Stimulated activated naive B cell treated with anti-CD40 and anti-IgM and Interleukin-4, amounts not matched to agents 10 μg/mL and 1 μg/mL and 100 μg/mL, for 72 hours (primary cell): ENCODE results near the gene SRM.
A peak's percentile ranks its signal among the peaks of the same experiment; 100 is the strongest.
"Not testable (repeated sequence)": the region's sequence is repeated elsewhere in the genome, so short reads cannot be mapped to it uniquely, and the experiment has no call there.

ENCODE experiments used
- ATAC-seq, 2 donors: fragments of 150-1000 bp; cut with Tn5 transposase; replicated peaks; 2 replicates each; pipeline ENCODE4 v1.10.0; 2021; ENCODE audit warnings: moderate library complexity in 1 of 2
- DNase-seq: peaks from one replicate; pipeline ENCODE4 v3.0.0; 2021
- H3K27ac Mint-ChIP-seq: one replicate; pipeline ENCODE4 v1.8.0; 2022; ENCODE audit warnings: mild to moderate bottlenecking, mixed read lengths
- H3K27me3 Mint-ChIP-seq, 2 donors: one replicate each; pipeline ENCODE4 v1.8.0; 2022; ENCODE audit warnings: mixed read lengths in 2 of 2
- H3K36me3 Mint-ChIP-seq, 2 donors: one replicate each; pipeline ENCODE4 v1.8.0; 2022; ENCODE audit warnings: mixed read lengths in 2 of 2, mild to moderate bottlenecking in 1 of 2
- H3K4me1 Mint-ChIP-seq, 2 donors: one replicate each; pipeline ENCODE4 v1.8.0; 2022; ENCODE audit warnings: mixed read lengths in 2 of 2, mild to moderate bottlenecking in 1 of 2
- H3K4me3 Mint-ChIP-seq, 2 donors: one replicate each; pipeline ENCODE4 v1.8.0; 2022; ENCODE audit warnings: mild to moderate bottlenecking in 2 of 2, mixed read lengths in 2 of 2, moderate library complexity in 1 of 2
- H3K9me3 Mint-ChIP-seq, 2 donors: one replicate each; pipeline ENCODE4 v1.8.0; 2022; ENCODE audit warnings: mixed read lengths in 2 of 2, mild to moderate bottlenecking in 1 of 2

SRM gene

DNA sequence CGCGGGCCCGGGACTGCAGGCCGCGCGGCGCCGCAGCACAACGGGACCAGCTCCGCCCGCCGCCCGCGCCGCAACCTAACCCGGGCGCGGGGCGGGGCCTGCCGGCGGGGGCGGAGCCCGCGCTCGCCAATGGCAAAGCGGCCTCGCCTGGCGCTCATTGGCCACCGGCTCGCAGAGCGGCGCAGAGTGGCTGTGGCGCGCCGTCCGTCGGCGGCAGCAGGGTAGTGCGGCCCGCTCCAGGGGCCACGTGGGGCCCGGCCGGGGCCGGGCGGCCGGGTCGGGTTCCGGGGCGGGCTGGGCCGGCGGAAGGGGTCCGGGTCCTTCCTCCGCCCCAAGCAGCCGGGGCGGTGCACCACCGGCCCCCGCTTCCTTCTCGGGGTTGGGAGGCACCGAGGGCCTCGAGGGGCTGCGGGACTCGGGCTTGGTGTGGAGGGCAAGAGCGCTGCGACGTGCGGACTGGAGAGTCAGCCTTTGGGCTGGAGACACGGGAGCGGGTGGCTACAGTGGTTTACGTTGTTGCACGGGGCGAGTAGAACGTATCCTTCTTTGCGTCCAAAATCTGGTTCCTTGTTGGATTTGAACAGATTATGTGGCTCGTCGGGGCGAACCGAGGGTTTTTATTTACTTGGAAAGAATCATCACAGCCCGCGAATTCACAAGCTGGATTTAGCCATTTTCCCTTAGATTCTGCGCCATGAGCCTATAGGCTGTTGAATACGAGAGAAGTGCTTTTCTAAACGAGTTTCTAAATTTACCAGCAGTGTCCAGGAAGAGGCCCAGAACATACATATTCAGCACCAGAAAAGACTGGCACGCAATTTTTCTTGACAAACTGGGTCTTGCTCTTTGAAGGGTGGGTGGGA lies at the start of gene SRM:
TSS of gene SRM (minus strand) at position 51 of the 863 bp plus-strand sequence. CDS start 75 bp downstream, outside the sequence.
- ATAC-seq: peak; percentile 96 to 97
- H3K27me3 Mint-ChIP-seq: no peaks in the 10 kb centered on the region
- H3K9me3 Mint-ChIP-seq: no peaks in the 10 kb centered on the region
- peak within 1 kb of the TSS; percentile 96 for H3K27ac Mint-ChIP-seq
- DNase-seq: peak; percentile 93
- peak within 1 kb of the TSS; percentile 95 to 96 for H3K4me3 Mint-ChIP-seq
- peaks cover 27 to 55% of the 10 kb centered on the region in 2 donors for H3K36me3 Mint-ChIP-seq
- H3K4me1 Mint-ChIP-seq: peaks cover 23 to 43% of the 10 kb centered on the region in 2 donors

GRCh38 chr1:11109047-11109760 lies 49.4 kb upstream of the SRM start:
- Mint-ChIP-seq H3K9me3 (no peaks in the 10 kb centered on the region), H3K4me1 (peaks cover 0 to under 1% of the 10 kb centered on the region in 2 donors), H3K4me3 (no peak overlapping the region), H3K36me3 (peaks cover 44 to 60% of the 10 kb centered on the region in 2 donors), H3K27ac (no peak overlapping the region), H3K27me3 (no peaks in the 10 kb centered on the region)
- ATAC-seq (no peak), DNase-seq (no peak)

DNA sequence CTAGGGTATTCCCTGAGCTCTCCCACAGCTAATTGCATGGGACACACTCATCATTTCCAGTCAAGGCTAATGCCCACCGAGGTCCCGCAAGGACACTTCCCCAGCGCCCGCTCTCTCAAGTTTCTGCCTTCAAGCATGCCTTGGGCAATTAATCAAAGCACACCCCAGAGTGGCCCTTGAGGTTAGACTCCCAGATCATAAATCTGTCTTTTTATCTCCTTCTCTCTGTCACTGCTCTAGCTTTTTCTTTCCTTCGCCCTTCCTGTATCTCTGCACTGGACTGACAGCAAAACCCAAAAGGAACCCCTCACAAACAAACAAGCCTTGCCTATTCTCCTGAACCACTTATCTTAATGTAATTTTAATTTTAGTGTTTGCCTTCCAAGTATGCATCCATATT lies 47.8 kb upstream of the SRM start:
- no peak overlapping the region for H3K4me3 Mint-ChIP-seq
- H3K9me3 Mint-ChIP-seq: no peaks in the 10 kb centered on the region
- no peaks in the 10 kb centered on the region for H3K4me1 Mint-ChIP-seq
- no peaks in the 10 kb centered on the region for H3K27me3 Mint-ChIP-seq
- DNase-seq: no peak
- no peak for ATAC-seq
- H3K36me3 Mint-ChIP-seq: peaks cover 35 to 49% of the 10 kb centered on the region in 2 donors
- H3K27ac Mint-ChIP-seq: no peak overlapping the region

- Mint-ChIP-seq H3K4me1 (no peaks in the 10 kb centered on the region), H3K27me3 (no peaks in the 10 kb centered on the region), H3K36me3 (peaks cover 27 to 38% of the 10 kb centered on the region in 2 donors), H3K4me3 (no peak overlapping the region), H3K9me3 (no peaks in the 10 kb centered on the region), H3K27ac (no peak overlapping the region)
- DNase-seq (no peak), ATAC-seq (no peak)
Measured at GRCh38 chr1:11105586-11105985, 45.8 kb upstream of the SRM start.

DNA sequence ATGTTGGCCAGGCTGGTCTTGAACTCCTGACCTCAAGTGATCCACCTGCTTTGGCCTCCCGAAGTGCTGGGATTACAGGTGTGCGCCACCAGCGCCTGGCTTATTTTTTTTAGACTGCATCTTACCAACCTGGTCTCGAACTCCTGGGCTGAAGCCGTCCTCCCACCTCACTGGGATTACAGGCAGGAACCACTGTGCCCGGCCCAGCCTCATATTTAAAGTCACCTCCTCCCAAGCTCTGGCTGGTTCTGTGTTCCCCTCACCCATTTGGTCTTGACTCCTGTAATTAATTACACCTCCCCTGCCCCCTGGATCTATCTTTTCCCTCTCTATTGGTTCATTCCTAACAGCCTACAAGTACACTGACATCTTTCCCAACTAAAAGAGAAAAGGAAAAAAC lies 41.5 kb upstream of the SRM start:
- Mint-ChIP-seq H3K4me3 (peak overlapping the region; percentile 2 to 3), H3K4me1 (peaks cover 4 to 15% of the 10 kb centered on the region in 2 donors), H3K27ac (peak overlapping the region; percentile 14), H3K9me3 (no peaks in the 10 kb centered on the region), H3K27me3 (no peaks in the 10 kb centered on the region), H3K36me3 (peaks cover 3 to 16% of the 10 kb centered on the region in 2 donors)
- no peak for DNase-seq
- no peak for ATAC-seq

DNA sequence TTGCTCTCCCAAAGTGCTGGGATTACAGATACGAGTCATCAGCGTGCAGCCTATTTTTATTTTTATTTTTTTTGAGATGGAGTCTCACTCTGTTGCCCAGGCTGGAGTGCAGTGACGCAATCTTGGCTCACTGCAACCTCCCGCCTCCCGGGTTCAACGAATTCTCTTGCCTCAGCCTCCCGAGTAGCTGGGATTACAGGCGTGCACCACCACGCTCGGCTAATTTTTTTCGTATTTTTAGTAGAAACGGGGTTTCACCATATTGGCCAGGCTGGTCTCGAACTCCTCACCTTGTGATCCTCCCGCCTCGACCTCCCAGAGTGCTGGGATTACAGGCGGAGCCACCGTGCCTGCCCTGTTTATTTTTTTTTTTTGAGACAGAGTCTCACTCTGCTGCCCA lies 41.0 kb upstream of the SRM start:
- not testable (repeated sequence) for ATAC-seq, H3K9me3 Mint-ChIP-seq, H3K27me3 Mint-ChIP-seq, H3K27ac Mint-ChIP-seq, H3K4me3 Mint-ChIP-seq, DNase-seq
- H3K4me1 Mint-ChIP-seq: peaks cover 4 to 15% of the 10 kb centered on the region in 2 donors
- H3K36me3 Mint-ChIP-seq: peaks cover 0 to 12% of the 10 kb centered on the region in 2 donors

- Mint-ChIP-seq H3K4me3 (peak overlapping the region; percentile 93 to 96), H3K27me3 (no peaks in the 10 kb centered on the region), H3K4me1 (peaks cover 4 to 15% of the 10 kb centered on the region in 2 donors), H3K27ac (peak overlapping the region; percentile 98), H3K36me3 (peaks cover 4 to 8% of the 10 kb centered on the region in 2 donors), H3K9me3 (no peaks in the 10 kb centered on the region)
- DNase-seq: no peak
- ATAC-seq: no peak
Measured at GRCh38 chr1:11100149-11100493, 40.3 kb upstream of the SRM start.

DNA sequence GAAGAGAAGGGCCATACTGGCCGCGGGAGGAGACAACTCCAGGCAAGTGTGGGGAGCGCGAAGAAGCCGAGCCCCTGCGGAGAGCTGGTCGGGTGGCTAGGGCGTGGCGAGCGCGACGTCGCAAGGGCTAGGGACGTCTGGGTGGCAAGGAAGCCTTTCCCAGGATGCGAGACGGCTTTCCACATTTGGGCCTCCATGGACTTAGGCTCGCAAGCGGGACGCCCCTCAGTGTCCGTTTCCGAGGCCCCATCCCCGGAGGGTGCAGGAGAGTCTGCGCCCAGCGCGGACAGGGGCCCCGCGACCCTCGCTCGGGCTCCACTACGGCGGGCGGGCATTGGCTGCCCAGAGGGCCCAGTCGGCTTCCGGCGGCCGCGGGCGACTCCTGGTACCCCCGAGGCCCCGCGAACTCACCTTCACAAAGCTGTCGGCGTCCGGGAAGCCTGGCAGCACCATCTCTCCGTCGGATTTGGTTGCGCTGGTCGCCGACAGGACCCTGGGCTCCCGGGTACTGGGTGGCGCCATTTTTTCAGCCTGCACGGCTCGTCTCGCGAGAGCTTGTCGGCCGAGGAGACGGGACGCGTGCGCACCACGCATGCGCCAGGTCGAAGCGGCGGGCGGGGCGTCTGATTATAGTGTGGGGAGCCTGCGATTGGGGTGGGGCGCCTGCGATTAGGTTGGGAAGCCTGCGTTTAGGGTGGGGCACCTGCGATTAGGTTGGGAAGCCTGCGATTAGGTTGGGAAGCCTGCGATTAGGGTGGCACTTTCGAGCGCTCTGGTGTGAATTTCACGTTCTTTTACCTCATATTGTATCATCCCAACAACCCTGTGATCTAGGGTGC lies 39.7 kb upstream of the SRM start, which contains the start of gene EXOSC10:
TSS of gene EXOSC10 (minus strand) at position 560 of the 839 bp plus-strand sequence. CDS start at position 522, 38 bp downstream.
- Mint-ChIP-seq H3K27ac (peak within 1 kb of the TSS; percentile 98), H3K36me3 (peaks cover 5 to 7% of the 10 kb centered on the region in 2 donors), H3K27me3 (no peaks in the 10 kb centered on the region), H3K4me3 (peak within 1 kb of the TSS; percentile 93 to 96), H3K4me1 (peaks cover 4 to 15% of the 10 kb centered on the region in 2 donors), H3K9me3 (no peaks in the 10 kb centered on the region)
- DNase-seq (peak; percentile 91), ATAC-seq (peak; percentile 92 to 97)

DNA sequence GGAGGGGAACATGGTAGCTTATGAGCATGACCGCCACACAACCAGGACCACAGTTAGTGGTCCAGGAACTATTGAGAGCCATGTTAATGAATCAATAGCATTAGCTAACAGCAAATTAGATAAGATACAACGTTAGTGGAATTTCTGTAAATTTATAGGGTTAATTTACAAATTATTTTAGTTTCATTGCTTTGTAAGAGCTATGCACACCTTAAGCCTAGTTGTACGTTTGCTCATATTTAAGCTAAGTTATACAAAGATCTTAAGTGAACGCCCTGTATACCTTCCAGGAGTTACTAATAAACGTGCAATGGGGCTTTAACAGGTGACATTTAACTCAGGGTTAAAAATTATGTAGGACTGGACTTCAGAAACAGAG lies 39.1 kb upstream of the SRM start:
- DNase-seq: no peak
- no peak for ATAC-seq
- Mint-ChIP-seq H3K4me1 (peaks cover 4 to 15% of the 10 kb centered on the region in 2 donors), H3K27me3 (no peaks in the 10 kb centered on the region), H3K36me3 (peaks cover 7% of the 10 kb centered on the region in 2 donors), H3K27ac (peak overlapping the region; percentile 98), H3K4me3 (peak overlapping the region; percentile 93 to 96), H3K9me3 (no peaks in the 10 kb centered on the region)

GRCh38 chr1:11083784-11084183 lies 24.0 kb upstream of the SRM start:
- H3K27me3 Mint-ChIP-seq, DNase-seq, H3K9me3 Mint-ChIP-seq, H3K4me3 Mint-ChIP-seq, ATAC-seq, H3K27ac Mint-ChIP-seq, H3K4me1 Mint-ChIP-seq: not testable (repeated sequence)
- H3K36me3 Mint-ChIP-seq: peaks cover 34 to 46% of the 10 kb centered on the region in 2 donors

DNA sequence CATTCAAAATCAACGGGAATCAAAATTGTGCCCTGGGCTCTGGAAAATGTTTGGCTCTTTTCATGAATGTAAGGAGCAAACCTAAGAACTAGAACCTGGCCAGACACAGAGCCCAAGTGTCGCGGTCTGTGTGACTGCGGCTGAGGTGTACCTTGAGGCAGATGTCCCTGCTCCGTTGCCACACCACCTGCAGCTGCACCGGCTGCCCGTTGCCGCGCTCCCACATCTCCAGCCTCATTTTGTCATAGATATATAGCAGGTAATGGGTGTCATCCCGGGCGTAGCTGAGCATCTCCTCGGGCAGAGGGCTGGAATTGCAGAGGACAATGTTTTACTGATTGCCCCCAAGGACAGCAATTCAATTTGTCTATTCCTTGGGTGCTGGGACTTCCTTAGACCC lies 21.1 kb upstream of the SRM start:
- no peaks in the 10 kb centered on the region for H3K27me3 Mint-ChIP-seq
- DNase-seq (no peak), ATAC-seq (no peak)
- H3K4me1 Mint-ChIP-seq: no peaks in the 10 kb centered on the region
- H3K27ac Mint-ChIP-seq: no peak overlapping the region
- H3K36me3 Mint-ChIP-seq: peaks cover 36 to 45% of the 10 kb centered on the region in 2 donors
- no peak overlapping the region for H3K4me3 Mint-ChIP-seq
- no peaks in the 10 kb centered on the region for H3K9me3 Mint-ChIP-seq

DNA sequence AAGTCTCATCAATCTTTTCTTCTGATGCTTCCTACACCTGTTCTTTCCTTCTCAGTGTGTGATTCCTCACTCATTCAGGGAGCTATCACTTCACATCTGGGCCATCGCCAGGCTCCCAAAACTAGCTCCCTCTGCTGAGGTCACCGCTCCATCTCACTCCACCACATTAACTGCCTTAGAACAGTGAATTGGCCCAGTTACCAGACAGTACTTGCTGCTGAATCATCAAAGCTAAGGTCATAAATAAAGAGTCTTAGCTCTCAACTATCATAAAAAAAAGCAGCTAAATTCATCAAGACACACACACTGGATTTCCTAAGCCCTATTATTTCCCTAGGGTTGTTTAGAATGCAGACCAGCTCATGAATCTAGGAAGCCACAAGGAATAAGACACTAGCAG lies 18.8 kb upstream of the SRM start:
- H3K27ac Mint-ChIP-seq: no peak overlapping the region
- no peak overlapping the region for H3K4me3 Mint-ChIP-seq
- peaks cover 30 to 46% of the 10 kb centered on the region in 2 donors for H3K36me3 Mint-ChIP-seq
- no peaks in the 10 kb centered on the region for H3K4me1 Mint-ChIP-seq
- H3K27me3 Mint-ChIP-seq: no peaks in the 10 kb centered on the region
- DNase-seq (no peak), ATAC-seq (no peak)
- no peaks in the 10 kb centered on the region for H3K9me3 Mint-ChIP-seq

GRCh38 chr1:11073398-11073797 lies 13.6 kb upstream of the SRM start:
- H3K36me3 Mint-ChIP-seq: peaks cover 35 to 58% of the 10 kb centered on the region in 2 donors
- not testable (repeated sequence) for H3K4me3 Mint-ChIP-seq, H3K27me3 Mint-ChIP-seq, H3K9me3 Mint-ChIP-seq, H3K4me1 Mint-ChIP-seq, DNase-seq, H3K27ac Mint-ChIP-seq
- peak in 1 of 2 donors; percentile 88 for ATAC-seq
